HG03097 (cell line): ENCODE measurements around the gene TXK.

ENCODE experiments used
- ATAC-seq: cut with Tn5 transposase; IDR thresholded peaks from one replicate; pipeline ENCODE4 v1.9.1; 2021; ENCODE audit not compliant: unreplicated experiment, low FRiP score

TXK gene

GRCh38 chr4:48027653-48028052 lies 106.4 kb downstream of the TXK start:
- peak; percentile 51 for ATAC-seq

- ATAC-seq = no peak
Measured at GRCh38 chr4:48025005-48025404, 109.0 kb downstream of the TXK start.

GRCh38 chr4:48024522-48024921 lies 109.5 kb downstream of the TXK start:
- no peak for ATAC-seq

GRCh38 chr4:48022192-48022799 lies 111.8 kb downstream of the TXK start:
- ATAC-seq = no peak

- no peak for ATAC-seq
Measured at GRCh38 chr4:48021100-48021499, 113.0 kb downstream of the TXK start.

- ATAC-seq = no peak
Measured at GRCh38 chr4:48018112-48018511, 115.9 kb downstream of the TXK start.

- no peak for ATAC-seq
Measured at GRCh38 chr4:48017108-48017571, 116.9 kb downstream of the TXK start.
